ENCODE results near the gene APOBEC3G.

The APOBEC3G gene

GRCh38 chr22:39089928-39090327 lies 12.9 kb downstream of the APOBEC3G start:
- peak overlapping the region; percentile 53 for H3K4ac ChIP-seq (ENCODE audit: low read length)

GRCh38 chr22:39090426-39091064 lies 13.5 kb downstream of the APOBEC3G start:
- peaks cover 6 to 16% of the 10 kb centered on the region in 2 donors for H3K4me1 ChIP-seq (ENCODE audit: control insufficient read depth in 2 of 2, insufficient read depth in 1 of 2, low read depth in 1 of 2, low read length in 2 of 2)
- peaks cover 0 to 38% (median 0%) of the 10 kb centered on the region in 3 experiments for H3K27me3 ChIP-seq (ENCODE audit: control insufficient read depth in 3 of 3, insufficient read depth in 3 of 3, low read depth in 1 of 3, low read length in 3 of 3)
- peak overlapping the region; percentile 53 for H3K4ac ChIP-seq (ENCODE audit: low read length)
- H3K23ac ChIP-seq (ENCODE audit: low read depth, low read length, poor library complexity), result no peak overlapping the region
- H2AK5ac ChIP-seq (ENCODE audit: low read depth, low read length), result peak overlapping the region; percentile 96
- H2AFZ ChIP-seq (ENCODE audit: low read length), result no peak overlapping the region
- no peak overlapping the region for H3K27ac ChIP-seq (replicated peaks; ENCODE audit: low read length)
- H3K14ac ChIP-seq (ENCODE audit: low read length), result peak overlapping the region; percentile 75
- H3K9me3 ChIP-seq (replicated peaks in 1 of 2; ENCODE audit: control insufficient read depth in 2 of 2, insufficient read depth in 1 of 2, low read depth in 1 of 2, low read length in 2 of 2), result no peaks in the 10 kb centered on the region
- no peaks in the 10 kb centered on the region for H3K79me1 ChIP-seq (ENCODE audit: low read depth, low read length)
- DNase-seq (ENCODE audit: low spot score), result no peak
- H3K36me3 ChIP-seq (replicated peaks in 1 of 2; ENCODE audit: control insufficient read depth in 2 of 2, insufficient read depth in 2 of 2, low read length in 2 of 2), result no peaks in the 10 kb centered on the region
- no CpG with 5 or more reads among the region's 15 CpGs for WGBS, 2 donors (ENCODE audit: extremely low coverage in 2 of 2, insufficient read length in 2 of 2, insufficient replicate concordance in 1 of 2)
- H4K91ac ChIP-seq (ENCODE audit: low read depth, low read length, poor library complexity), result no peak overlapping the region
- H3K4me3 ChIP-seq (ENCODE audit: low read length in 2 of 2), result no peak overlapping the region
- peak overlapping the region; percentile 85 for H3K18ac ChIP-seq (ENCODE audit: low read length)
- peak overlapping the region; percentile 55 for H3K9ac ChIP-seq (ENCODE audit: low read depth, low read length, poor library complexity)
- peak overlapping the region; percentile 49 for H2BK12ac ChIP-seq (ENCODE audit: low read length)
- no peak overlapping the region for H2BK120ac ChIP-seq (ENCODE audit: low read depth, low read length)
- H4K8ac ChIP-seq (ENCODE audit: low read depth, low read length), result peak overlapping the region; percentile 92
- peak overlapping the region; percentile 95 for H2BK15ac ChIP-seq (ENCODE audit: low read length)
- H3K4me2 ChIP-seq (ENCODE audit: insufficient read depth, low read length, poor library complexity, severe bottlenecking), result no peak overlapping the region
- H2BK5ac ChIP-seq (ENCODE audit: low read length), result no peak overlapping the region

More at GRCh38 chr22:39089928-39090327, 12.9 kb downstream of the APOBEC3G start:
- H3K4me1 ChIP-seq (ENCODE audit: control insufficient read depth in 2 of 2, insufficient read depth in 1 of 2, low read depth in 1 of 2, low read length in 2 of 2), result peaks cover 6 to 16% of the 10 kb centered on the region in 2 donors
- DNase-seq (ENCODE audit: low spot score), result no peak
- no peak overlapping the region for H2AFZ ChIP-seq (ENCODE audit: low read length)
- no peaks in the 10 kb centered on the region for H3K9me3 ChIP-seq (replicated peaks in 1 of 2; ENCODE audit: control insufficient read depth in 2 of 2, insufficient read depth in 1 of 2, low read depth in 1 of 2, low read length in 2 of 2)
- H3K23ac ChIP-seq (ENCODE audit: low read depth, low read length, poor library complexity), result no peak overlapping the region
- no peak overlapping the region for H2BK5ac ChIP-seq (ENCODE audit: low read length)
- H3K4me3 ChIP-seq (ENCODE audit: low read length in 2 of 2), result no peak overlapping the region
- no peak overlapping the region for H3K4me2 ChIP-seq (ENCODE audit: insufficient read depth, low read length, poor library complexity, severe bottlenecking)
- peak overlapping the region; percentile 96 for H2AK5ac ChIP-seq (ENCODE audit: low read depth, low read length)
- no peak overlapping the region for H4K8ac ChIP-seq (ENCODE audit: low read depth, low read length)
- no peak overlapping the region for H2BK120ac ChIP-seq (ENCODE audit: low read depth, low read length)
- peak overlapping the region; percentile 14 for H2BK12ac ChIP-seq (ENCODE audit: low read length)
- WGBS, 2 donors (ENCODE audit: extremely low coverage in 2 of 2, insufficient read length in 2 of 2, insufficient replicate concordance in 1 of 2), result no CpG with 5 or more reads among the region's 6 CpGs
- no peak overlapping the region for H3K27ac ChIP-seq (replicated peaks; ENCODE audit: low read length)
- H2BK15ac ChIP-seq (ENCODE audit: low read length), result peak overlapping the region; percentile 95
- H3K18ac ChIP-seq (ENCODE audit: low read length), result peak overlapping the region; percentile 85
- no peak overlapping the region for H3K14ac ChIP-seq (ENCODE audit: low read length)
- H3K9ac ChIP-seq (ENCODE audit: low read depth, low read length, poor library complexity), result no peak overlapping the region
- no peaks in the 10 kb centered on the region for H3K36me3 ChIP-seq (replicated peaks in 1 of 2; ENCODE audit: control insufficient read depth in 2 of 2, insufficient read depth in 2 of 2, low read length in 2 of 2)
- H3K79me1 ChIP-seq (ENCODE audit: low read depth, low read length), result no peaks in the 10 kb centered on the region
- H4K91ac ChIP-seq (ENCODE audit: low read depth, low read length, poor library complexity), result no peak overlapping the region
- peaks cover 0 to 39% (median 0%) of the 10 kb centered on the region in 3 experiments for H3K27me3 ChIP-seq (ENCODE audit: control insufficient read depth in 3 of 3, insufficient read depth in 3 of 3, low read depth in 1 of 3, low read length in 3 of 3)

- Histone ChIP-seq H2AK5ac (ENCODE audit: low read depth, low read length) (peak overlapping the region; percentile 96), H4K8ac (ENCODE audit: low read depth, low read length) (peak overlapping the region; percentile 58), H2BK12ac (ENCODE audit: low read length) (peak overlapping the region; percentile 5), H3K4me3 (ENCODE audit: low read length in 2 of 2) (no peak overlapping the region), H3K18ac (ENCODE audit: low read length) (peak overlapping the region; percentile 85), H3K4ac (ENCODE audit: low read length) (no peak overlapping the region), H2BK120ac (ENCODE audit: low read depth, low read length) (no peak overlapping the region), H3K27me3 (ENCODE audit: control insufficient read depth in 3 of 3, insufficient read depth in 3 of 3, low read depth in 1 of 3, low read length in 3 of 3) (peaks cover 0 to 35% (median 0%) of the 10 kb centered on the region in 3 experiments), H3K4me1 (ENCODE audit: control insufficient read depth in 2 of 2, insufficient read depth in 1 of 2, low read depth in 1 of 2, low read length in 2 of 2) (peaks cover 6 to 19% of the 10 kb centered on the region in 2 donors), H2BK5ac (ENCODE audit: low read length) (peak overlapping the region; percentile 42), H3K9ac (ENCODE audit: low read depth, low read length, poor library complexity) (no peak overlapping the region), H2AFZ (ENCODE audit: low read length) (no peak overlapping the region), H3K27ac (replicated peaks; ENCODE audit: low read length) (no peak overlapping the region), H3K4me2 (ENCODE audit: insufficient read depth, low read length, poor library complexity, severe bottlenecking) (no peak overlapping the region), H3K9me3 (replicated peaks in 1 of 2; ENCODE audit: control insufficient read depth in 2 of 2, insufficient read depth in 1 of 2, low read depth in 1 of 2, low read length in 2 of 2) (no peaks in the 10 kb centered on the region), H3K79me1 (ENCODE audit: low read depth, low read length) (no peaks in the 10 kb centered on the region), H3K23ac (ENCODE audit: low read depth, low read length, poor library complexity) (no peak overlapping the region), H3K14ac (ENCODE audit: low read length) (no peak overlapping the region), H3K36me3 (replicated peaks in 1 of 2; ENCODE audit: control insufficient read depth in 2 of 2, insufficient read depth in 2 of 2, low read length in 2 of 2) (no peaks in the 10 kb centered on the region), H2BK15ac (ENCODE audit: low read length) (peak overlapping the region; percentile 95), H4K91ac (ENCODE audit: low read depth, low read length, poor library complexity) (no peak overlapping the region)
- no CpG with 5 or more reads among the region's 23 CpGs for WGBS, 2 donors (ENCODE audit: extremely low coverage in 2 of 2, insufficient read length in 2 of 2, insufficient replicate concordance in 1 of 2)
- DNase-seq (ENCODE audit: low spot score), result no peak
Measured at GRCh38 chr22:39091126-39092081, 14.3 kb downstream of the APOBEC3G start.
